ENCODE data around the gene MCCC1. TPM values are rescaled to one million over a fixed set of nuclear protein-coding genes. Genes with fewer than 3 reads are reported as not detected.

The MCCC1 gene
- total and polyA plus RNA-seq, 11 donors = 32.8 to 58.4 (median 47.5) TPM

DNA sequence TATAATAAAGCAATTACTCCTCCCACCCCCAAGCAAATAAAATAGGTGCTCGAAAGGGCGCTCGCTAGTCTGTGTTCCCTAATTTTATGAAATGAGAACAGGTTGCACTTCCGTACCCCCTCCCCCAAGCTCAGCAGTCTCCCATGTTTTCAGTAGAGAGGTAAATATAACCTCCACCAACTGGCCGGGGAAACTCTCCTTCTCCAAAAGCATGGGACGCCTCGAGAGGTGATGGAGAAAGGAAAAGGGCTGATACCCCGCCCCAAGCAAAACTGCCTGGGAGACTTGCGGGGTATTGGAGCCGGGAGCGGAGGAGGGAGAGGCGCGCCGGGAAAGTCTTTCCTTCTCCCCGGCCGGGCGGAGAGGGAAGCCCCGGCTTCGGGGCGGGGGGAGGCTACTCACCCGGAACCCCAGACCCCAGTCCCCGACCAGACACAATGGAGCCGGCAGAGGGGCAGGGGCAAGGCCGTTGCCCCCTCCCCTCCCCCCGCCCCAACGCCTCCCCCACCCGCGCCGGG lies 119.6 kb downstream of the MCCC1 start:
- DNase-seq = peak in 3 of 5 donors; percentile 32 to 45 (median 38)
- Histone ChIP-seq H3K27ac (peak overlapping the region; percentile 69 to 94 (median 87)), H3K27me3 (no peaks in the 10 kb centered on the region), H3K36me3 (no peaks in the 10 kb centered on the region), H3K9me3 (no peaks in the 10 kb centered on the region), H3K4me3 (peak overlapping the region; percentile 87 to 100 (median 95)), H3K4me1 (peaks cover 4 to 27% (median 15%) of the 10 kb centered on the region in 12 donors)
- intact Hi-C loops (cut with DNase I) = no loop called here
- 0 to 1% (median 0%) methylated on average over 15 to 29 of the region's 29 CpGs for WGBS, 4 donors
- TF ChIP-seq POLR2A (IDR thresholded peaks at IDR 0.05) = no peak
- TF ChIP-seq, protein P1, sequence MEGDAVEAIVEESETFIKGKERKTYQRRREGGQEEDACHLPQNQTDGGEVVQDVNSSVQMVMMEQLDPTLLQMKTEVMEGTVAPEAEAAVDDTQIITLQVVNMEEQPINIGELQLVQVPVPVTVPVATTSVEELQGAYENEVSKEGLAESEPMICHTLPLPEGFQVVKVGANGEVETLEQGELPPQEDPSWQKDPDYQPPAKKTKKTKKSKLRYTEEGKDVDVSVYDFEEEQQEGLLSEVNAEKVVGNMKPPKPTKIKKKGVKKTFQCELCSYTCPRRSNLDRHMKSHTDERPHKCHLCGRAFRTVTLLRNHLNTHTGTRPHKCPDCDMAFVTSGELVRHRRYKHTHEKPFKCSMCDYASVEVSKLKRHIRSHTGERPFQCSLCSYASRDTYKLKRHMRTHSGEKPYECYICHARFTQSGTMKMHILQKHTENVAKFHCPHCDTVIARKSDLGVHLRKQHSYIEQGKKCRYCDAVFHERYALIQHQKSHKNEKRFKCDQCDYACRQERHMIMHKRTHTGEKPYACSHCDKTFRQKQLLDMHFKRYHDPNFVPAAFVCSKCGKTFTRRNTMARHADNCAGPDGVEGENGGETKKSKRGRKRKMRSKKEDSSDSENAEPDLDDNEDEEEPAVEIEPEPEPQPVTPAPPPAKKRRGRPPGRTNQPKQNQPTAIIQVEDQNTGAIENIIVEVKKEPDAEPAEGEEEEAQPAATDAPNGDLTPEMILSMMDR (IDR thresholded peaks at IDR 0.05) = no peak
- ATAC-seq = peak in 3 of 4 donors; percentile 29 to 43 (median 39)

DNA sequence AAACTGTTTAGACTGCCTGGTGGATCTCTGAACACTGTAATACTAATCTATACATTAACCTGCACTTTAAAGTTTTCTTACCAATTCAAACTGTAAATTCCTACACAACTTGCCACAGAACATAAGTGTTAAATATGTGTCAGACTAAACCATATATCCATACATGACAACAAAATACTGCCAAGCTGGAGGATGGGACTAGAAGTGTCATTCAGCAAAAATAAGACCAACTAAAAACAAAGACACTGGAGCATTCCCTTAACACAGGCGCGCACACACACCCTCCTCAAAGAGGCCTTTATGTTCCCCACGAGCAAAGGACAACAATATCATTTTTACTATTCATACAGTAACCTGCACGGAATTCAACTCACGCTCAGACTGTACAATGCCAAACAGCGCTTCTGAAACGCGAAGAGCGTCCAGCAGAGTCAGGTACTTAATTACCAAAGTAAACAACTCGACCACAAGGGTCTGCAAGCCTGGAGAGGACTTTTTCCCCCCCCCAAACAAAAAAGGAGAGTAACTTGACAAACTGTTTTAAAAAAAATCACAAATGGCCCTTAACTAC lies 120.1 kb downstream of the MCCC1 start:
- no peaks in the 10 kb centered on the region for H3K27me3 ChIP-seq
- no peaks in the 10 kb centered on the region for H3K36me3 ChIP-seq
- WGBS, 4 donors = 1 to 4% (median 3%) methylated on average over 10 of the region's 10 CpGs
- no peak for DNase-seq
- H3K4me1 ChIP-seq = peaks cover 4 to 27% (median 16%) of the 10 kb centered on the region in 12 donors
- peak overlapping the region; percentile 87 to 100 (median 95) for H3K4me3 ChIP-seq
- no peak for TF ChIP-seq POLR2A (IDR thresholded peaks at IDR 0.05)
- TF ChIP-seq, protein P1 (IDR thresholded peaks at IDR 0.05) = no peak
- ATAC-seq = no peak
- H3K27ac ChIP-seq = peak overlapping the region in 8 of 12 donors; percentile 87 to 94 (median 89)
- intact Hi-C loops (cut with DNase I) = no loop called here
- H3K9me3 ChIP-seq = no peaks in the 10 kb centered on the region

GRCh38 chr3:182978387-182978786 lies 120.9 kb downstream of the MCCC1 start:
- intact Hi-C loops (cut with DNase I) = no loop called here
- no peak for DNase-seq
- TF ChIP-seq POLR2A (IDR thresholded peaks at IDR 0.05) = no peak
- TF ChIP-seq, protein P1 (IDR thresholded peaks at IDR 0.05) = no peak

DNA sequence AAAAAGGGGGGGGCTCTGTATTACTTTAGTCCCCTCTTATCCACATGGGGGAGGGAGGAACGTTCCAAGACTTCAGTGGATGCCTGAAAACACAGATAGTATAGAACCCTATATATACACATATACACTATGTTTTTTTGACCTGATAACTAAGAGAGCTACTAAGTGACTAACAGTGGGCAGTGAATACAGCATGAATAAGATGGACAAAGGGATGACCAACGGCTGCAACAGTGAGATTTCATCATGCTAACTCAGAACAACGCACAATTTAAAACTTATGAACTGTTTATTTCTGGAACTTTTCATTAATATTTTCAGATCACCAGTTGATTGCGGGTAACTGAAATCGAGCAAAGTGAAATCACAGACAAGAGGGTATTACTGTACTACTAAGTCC lies 126.2 kb downstream of the MCCC1 start:
- intact Hi-C loops (cut with DNase I) = no loop called here
- TF ChIP-seq, protein P1 (IDR thresholded peaks at IDR 0.05) = no peak
- TF ChIP-seq POLR2A (IDR thresholded peaks at IDR 0.05) = no peak
- no peak for ATAC-seq

More at GRCh38 chr3:182978387-182978786, 120.9 kb downstream of the MCCC1 start:
- Histone ChIP-seq H3K27me3 (no peaks in the 10 kb centered on the region), H3K27ac (no peak overlapping the region), H3K4me1 (peaks cover 4 to 27% (median 16%) of the 10 kb centered on the region in 12 donors), H3K4me3 (peak overlapping the region in 3 of 12 donors; percentile 92 to 97 (median 94)), H3K9me3 (no peaks in the 10 kb centered on the region), H3K36me3 (no peaks in the 10 kb centered on the region)
- 72 to 77% (median 75%) methylated on average over 5 of the region's 5 CpGs for WGBS, 4 donors
- no peak for ATAC-seq

More for the DNA sequence above, 126.2 kb downstream of the MCCC1 start:
- H3K4me3 ChIP-seq = no peak overlapping the region
- no peak for DNase-seq
- H3K9me3 ChIP-seq = no peaks in the 10 kb centered on the region
- WGBS, 4 donors = 91 to 95% (median 94%) methylated on average over 5 of the region's 5 CpGs
- no peaks in the 10 kb centered on the region for H3K27me3 ChIP-seq
- no peak overlapping the region for H3K27ac ChIP-seq
- H3K36me3 ChIP-seq = no peaks in the 10 kb centered on the region
- H3K4me1 ChIP-seq = peaks cover 0 to 25% (median 1%) of the 10 kb centered on the region in 12 donors
